Stimulated activated CD8-positive, alpha-beta memory T cell treated with anti-CD3 and anti-CD28 coated beads, Interleukin-15, amount 100 ng/mL, for 1 hour (primary cell): ENCODE results near the gene PTPRE.

Experiments used
- DNase-seq: peaks from one replicate; pipeline ENCODE4 v3.0.0-alpha.2; 2020; ENCODE audit warnings: low read depth

Gene PTPRE

GRCh38 chr10:128095753-128096469, 189.0 kb downstream of the PTPRE start:
- DNase-seq, result no peak

- no peak for DNase-seq
Observed at GRCh38 chr10:128096486-128097199, 189.7 kb downstream of the PTPRE start.

DNA sequence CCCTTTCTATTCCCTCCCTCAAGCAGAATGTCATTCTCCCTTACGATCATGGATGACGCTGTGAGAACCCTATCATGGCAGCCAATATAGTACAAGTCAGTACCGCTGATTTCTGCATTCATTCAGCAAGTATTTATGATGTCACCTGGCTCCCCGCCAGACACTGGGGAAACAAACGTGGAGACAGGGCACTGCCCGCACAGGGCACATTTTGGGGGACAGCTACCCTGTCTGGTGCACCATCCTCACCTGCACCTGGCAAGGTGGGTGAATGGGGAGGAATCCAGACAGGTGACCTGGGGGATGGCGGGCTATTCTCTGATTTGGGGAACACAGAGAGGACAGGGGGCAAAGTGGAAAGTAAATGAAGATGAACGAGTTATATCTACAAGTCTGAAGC, 190.9 kb downstream of the PTPRE start:
- no peak for DNase-seq

DNA sequence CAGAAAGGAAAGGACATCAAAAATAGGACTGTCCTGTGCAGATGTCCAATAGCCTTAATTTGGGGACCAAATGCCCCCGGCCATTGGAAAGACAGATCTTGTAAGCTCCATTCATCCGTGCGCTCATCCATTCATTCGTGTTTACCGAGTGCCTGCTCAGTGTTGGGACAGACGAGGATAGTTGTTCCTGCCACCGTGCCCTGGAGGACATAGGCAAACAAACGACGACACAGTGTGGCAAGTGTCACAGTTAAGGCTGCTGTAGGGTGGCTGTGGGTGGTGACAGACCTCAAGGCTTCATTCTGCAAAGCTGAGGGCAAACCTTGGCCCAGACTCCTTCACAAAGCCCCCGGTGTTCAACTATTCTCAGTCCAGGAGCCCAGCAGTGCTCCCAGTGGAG, 191.7 kb downstream of the PTPRE start:
- DNase-seq, result no peak

DNA sequence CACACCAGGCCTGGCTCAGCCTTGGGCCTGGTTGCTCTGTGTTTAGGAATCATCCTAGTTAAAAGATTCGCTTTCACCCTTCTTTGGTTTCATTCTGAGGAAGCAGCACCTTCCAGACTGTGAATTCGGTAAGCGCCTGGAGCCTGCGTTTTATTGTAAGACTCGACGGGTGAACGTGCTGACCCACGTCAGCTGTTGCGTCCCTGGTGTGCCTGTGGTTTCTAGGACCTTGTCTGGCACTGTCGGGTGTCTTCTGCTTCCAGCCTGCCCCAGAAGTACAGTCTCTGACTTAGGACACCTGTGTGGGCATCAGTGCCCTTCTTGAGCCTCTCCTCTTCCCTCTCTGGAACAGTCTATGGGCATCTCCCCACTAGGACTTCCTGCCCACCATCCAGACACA, 193.0 kb downstream of the PTPRE start:
- no peak for DNase-seq

GRCh38 chr10:128101901-128102300, 195.0 kb downstream of the PTPRE start:
- no peak for DNase-seq

GRCh38 chr10:128102480-128103228, 195.8 kb downstream of the PTPRE start:
- no peak for DNase-seq

- no peak for DNase-seq
Observed at GRCh38 chr10:128103229-128103714, 196.4 kb downstream of the PTPRE start.

GRCh38 chr10:128105383-128105782, 198.5 kb downstream of the PTPRE start:
- no peak for DNase-seq

DNA sequence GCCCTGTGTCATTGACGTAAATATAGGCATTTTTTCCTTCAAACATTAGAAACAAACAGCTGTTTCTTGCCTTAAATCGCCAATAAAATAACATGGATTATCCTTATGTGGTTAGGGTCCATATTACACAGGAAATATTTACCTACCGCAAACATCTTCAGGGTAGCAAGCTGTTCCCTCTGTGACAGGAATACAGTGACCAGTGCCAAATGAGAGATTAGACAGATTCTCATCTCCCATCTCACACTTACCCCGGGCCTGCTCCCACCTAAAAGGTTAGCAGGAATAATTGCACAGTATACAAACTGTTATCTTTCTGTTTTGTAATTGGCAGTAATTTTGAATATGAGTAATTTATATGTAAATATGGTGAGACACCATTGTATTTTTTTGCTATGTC, 202.8 kb downstream of the PTPRE start:
- no peak for DNase-seq

DNA sequence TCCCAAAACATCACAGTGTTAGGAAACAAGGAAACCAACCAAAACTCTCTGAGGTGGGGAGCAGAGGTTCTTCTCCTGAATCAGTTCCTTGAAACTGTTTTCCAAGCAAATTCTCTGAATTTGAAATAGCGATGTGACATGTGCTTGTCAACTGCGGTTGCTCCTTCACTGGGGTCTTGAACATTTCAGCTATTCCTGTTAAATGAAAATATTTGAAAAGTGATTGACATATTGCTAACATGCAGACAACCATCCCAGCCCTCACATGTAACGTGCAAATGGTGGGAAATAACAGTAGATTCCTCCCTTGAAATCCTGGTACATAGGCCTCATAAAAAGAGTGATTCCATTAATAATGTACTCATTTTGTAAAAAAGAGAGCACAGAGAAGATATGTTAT, 203.4 kb downstream of the PTPRE start:
- no peak for DNase-seq

GRCh38 chr10:128111696-128112095, 204.8 kb downstream of the PTPRE start:
- no peak for DNase-seq

GRCh38 chr10:128113026-128113425, 206.1 kb downstream of the PTPRE start:
- DNase-seq, result no peak

GRCh38 chr10:128114901-128115300, 208.0 kb downstream of the PTPRE start:
- no peak for DNase-seq

- DNase-seq, result no peak
Observed at GRCh38 chr10:128115356-128115755, 208.5 kb downstream of the PTPRE start.

DNA sequence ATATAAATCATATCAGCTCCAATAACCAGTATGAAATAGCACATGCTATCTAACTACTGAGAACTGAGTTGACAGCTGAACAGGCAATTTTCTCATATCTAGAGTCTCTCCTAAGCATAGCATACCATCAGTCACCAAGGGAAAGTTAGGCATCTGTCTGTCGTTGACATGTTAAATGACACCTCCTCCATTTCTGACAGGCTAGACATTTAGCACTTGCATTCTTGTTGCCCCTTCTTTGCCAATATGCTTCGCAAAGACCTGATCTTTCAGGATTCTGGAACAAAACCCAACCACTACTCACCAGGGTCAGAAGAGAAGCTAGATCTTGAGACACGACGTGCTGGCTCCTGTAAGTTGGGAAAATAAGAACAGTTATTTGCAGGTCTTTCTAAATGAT, 209.3 kb downstream of the PTPRE start:
- DNase-seq, result no peak

GRCh38 chr10:128116851-128117615, 210.1 kb downstream of the PTPRE start:
- DNase-seq, result no peak

DNA sequence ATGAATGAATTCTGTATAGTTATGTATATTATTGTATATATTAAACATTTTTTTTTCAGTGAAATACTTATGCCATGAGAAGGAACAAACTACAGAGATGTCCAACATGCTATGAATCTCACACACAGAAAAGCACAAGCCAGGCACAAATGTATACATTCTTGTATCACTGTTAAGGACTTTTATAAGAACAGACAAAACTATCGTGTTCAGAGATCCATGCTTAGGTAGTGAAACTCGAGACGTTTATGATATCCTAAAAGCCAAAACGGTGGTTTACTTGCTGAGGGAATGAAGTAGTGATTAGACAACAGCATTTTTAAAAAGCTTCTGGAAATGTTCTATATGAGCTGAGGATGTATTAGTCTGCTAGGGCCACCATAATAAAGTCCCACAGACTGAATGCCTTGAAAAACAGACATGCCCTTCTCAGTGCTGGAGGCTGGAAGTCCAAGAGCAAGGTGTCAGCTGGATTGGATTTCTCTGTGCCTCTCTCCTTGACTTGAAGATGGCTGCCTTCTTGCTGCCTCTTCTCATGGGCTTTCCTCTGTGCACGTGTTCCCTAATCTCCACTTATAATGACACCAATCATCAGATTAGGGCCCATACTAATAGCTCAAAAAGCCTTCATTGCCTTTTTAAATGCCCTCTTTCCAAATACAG, 215.0 kb downstream of the PTPRE start:
- DNase-seq, result no peak

GRCh38 chr10:128122931-128123330, 216.0 kb downstream of the PTPRE start:
- no peak for DNase-seq

GRCh38 chr10:128123846-128124245, 216.9 kb downstream of the PTPRE start:
- DNase-seq, result no peak

DNA sequence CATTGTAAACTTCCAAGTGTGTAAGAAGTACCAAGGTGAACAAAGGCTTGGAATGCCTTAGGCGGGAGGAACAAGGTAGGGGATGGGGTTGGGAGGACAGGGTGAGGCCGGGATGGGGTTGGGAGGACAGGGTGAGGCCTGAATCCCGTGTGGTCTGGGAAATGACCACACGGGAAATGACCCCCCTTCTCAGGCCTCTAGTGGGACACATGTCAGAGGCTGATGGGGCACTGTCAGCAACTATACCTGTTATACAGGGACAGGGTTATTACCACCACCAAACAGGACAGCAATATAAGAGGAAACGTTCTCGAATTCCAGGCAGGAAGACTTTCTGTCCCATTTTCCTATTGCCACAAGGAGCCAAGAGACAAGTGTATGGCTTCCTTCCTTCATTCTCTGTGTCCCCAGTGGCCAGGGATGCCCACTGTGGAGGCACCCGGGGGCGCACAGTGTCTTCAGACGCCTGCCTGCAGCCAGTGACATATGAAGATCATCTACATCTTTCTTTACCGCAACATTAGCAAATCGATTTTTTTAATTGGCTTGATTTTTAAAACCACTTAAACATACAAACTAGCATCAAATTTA, 218.0 kb downstream of the PTPRE start:
- DNase-seq, result no peak
